Medulla oblongata (tissue), 1 donor: ENCODE measurements around the gene FOXG1.

Experiments
- DNase-seq: peaks from one replicate; pipeline ENCODE4 v3.0.0-alpha.2; 2015; ENCODE audit errors: extremely low spot score

FOXG1 gene

DNA sequence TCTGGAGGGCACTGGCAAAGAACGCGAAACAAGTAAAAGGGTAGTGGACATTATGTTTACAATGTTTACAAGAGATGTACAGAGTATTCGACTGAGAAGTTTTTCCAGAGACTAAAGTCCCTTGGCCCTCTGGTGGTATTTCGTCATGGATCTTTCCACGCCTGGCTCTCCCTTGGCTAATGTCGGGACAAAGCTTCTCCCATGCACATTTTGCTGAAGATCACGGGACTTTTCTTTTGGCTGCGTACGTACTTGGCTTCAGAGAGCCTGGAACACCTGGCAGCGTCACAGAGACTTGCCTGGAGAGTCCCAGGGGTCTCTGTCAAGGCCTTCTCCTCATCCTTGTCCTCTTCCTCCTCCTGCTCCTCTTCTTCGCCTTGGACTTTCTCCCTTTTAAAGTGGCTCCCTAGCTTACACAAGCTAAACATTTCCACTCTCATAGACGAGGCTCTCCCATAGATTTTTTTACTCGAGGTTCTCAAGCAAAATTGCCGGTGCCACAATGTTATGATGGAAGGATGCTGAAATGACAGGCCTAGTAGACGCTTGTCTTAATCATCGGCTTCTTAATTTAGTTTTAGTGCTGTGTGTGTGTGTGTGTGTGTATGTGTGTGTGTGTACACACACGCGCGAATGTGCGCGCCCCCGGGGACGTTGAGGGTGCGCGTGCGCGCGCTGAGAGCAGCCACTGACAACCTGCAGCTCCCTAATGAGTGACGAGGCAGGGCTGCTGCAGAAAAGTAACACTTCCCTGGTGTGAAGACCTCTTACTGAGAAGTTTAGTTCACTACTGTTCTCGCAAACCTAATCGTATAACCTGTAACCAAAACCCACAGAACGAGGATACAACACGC, 4.9 kb upstream of the FOXG1 start:
- DNase-seq, result no peak

GRCh38 chr14:28762303-28762954, 4.2 kb upstream of the FOXG1 start:
- no peak for DNase-seq

DNA sequence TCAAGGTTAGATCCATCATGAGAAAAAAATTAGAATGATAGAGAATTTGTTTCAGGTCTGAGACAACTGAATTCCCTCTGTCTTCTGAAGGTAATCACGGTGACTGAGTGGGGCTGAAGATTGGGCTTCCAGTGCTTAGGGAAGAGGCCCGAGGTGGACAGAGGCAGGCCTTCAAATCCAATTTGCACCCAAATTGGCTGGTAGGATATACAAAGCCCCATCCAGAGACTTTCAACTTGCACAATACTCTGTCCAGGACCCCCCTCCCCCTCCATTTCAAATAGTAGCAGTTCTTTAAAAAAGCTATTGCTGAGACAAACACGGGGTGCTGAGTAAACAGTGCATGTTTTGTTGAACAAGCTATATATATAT, 3.6 kb upstream of the FOXG1 start:
- DNase-seq, result no peak

GRCh38 chr14:28763751-28764256, 2.8 kb upstream of the FOXG1 start:
- no peak for DNase-seq

DNA sequence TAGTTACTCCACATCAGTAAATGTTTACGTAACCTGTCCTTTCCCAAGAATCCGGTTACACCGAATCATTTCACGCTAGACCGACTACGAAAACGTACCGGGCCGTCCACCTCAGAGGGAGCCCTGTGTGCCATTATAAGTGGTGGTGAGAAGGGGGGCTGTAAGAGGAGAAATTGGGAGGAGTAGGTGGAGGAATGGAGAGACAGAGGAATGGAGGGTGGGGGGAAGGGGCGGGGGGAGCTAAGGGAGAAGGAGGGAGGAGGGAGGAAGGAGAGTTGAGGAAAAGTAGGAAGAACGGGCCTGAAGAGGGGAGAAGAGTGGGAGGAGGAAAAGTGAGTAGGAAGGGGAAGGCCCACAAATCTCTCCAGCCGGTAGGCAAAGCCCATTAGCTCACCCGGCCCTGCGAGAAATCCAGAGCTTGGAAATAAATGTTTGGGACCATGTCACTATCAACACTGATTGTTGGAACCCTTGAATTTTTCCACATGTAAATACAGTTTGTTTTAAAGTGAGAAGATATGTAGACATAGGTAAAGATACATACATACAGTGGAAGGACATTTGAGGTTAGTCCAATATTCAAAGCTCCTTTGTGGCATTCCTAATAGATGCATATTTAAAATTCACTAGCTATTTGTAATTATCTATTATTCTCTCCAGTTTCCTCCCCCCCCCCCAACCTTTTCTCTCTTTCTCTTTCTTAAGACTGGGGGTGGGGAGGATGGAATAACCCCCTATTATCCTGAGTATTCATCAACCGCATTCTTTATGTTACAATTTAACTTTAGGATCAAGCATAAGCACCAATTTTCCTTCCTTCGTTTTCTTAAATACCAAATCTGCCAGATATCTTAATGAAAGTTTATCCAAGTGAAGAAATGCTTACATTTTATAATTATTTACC, 2.1 kb upstream of the FOXG1 start:
- no peak for DNase-seq

- DNase-seq, result no peak
These were observed 1.3 kb upstream of the FOXG1 start for GRCh38 chr14:28765169-28765830.

DNA sequence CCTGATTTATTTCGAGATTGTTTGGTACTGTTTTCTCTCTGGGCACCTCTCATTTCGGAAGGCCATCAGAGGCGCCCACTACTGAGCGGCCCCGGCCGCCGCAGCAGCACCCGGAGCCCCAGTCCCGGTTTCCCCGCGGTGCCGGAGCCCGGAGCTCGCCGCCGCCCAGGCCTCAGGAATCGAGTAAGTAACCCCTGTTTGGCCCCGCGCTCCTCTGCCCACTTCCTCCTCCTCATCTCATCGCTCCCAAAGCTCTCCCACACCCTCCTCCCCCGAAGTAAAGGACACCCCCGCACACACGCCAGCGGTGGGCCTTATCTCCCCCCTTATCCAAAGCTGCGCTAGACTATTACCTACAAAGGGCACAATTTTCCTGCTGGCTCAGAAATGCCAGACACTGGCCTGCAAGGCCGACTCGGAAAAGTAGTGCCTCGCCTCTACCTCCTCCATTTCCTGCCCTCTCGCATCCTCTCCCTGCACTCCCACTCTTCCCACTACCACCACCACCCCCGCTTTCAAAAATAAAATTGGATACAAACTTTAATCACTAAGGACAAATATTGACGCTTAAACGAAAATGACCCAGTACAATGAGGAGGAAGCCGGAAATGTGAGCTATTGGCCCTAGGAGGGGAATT, 637 bp upstream of the FOXG1 start:
- no peak for DNase-seq

DNA sequence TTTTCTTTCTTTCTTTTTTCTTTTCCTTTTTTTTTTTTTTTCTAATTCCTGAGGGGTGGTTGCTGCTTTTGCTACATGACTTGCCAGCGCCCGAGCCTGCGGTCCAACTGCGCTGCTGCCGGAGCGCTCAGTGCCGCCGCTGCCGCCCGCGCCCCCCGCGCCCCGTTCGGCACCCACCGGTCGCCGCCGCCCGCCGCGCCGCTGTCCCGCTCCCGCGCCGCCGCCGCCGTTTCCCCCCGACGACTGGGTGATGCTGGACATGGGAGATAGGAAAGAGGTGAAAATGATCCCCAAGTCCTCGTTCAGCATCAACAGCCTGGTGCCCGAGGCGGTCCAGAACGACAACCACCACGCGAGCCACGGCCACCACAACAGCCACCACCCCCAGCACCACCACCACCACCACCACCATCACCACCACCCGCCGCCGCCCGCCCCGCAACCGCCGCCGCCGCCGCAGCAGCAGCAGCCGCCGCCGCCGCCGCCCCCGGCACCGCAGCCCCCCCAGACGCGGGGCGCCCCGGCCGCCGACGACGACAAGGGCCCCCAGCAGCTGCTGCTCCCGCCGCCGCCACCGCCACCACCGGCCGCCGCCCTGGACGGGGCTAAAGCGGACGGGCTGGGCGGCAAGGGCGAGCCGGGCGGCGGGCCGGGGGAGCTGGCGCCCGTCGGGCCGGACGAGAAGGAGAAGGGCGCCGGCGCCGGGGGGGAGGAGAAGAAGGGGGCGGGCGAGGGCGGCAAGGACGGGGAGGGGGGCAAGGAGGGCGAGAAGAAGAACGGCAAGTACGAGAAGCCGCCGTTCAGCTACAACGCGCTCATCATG, 654 bp downstream of the FOXG1 start:
- no peak for DNase-seq

- DNase-seq, result no peak
These were observed 1.5 kb downstream of the FOXG1 start for GRCh38 chr14:28767853-28768741.

GRCh38 chr14:28769276-28769880, 2.8 kb downstream of the FOXG1 start:
- no peak for DNase-seq

DNA sequence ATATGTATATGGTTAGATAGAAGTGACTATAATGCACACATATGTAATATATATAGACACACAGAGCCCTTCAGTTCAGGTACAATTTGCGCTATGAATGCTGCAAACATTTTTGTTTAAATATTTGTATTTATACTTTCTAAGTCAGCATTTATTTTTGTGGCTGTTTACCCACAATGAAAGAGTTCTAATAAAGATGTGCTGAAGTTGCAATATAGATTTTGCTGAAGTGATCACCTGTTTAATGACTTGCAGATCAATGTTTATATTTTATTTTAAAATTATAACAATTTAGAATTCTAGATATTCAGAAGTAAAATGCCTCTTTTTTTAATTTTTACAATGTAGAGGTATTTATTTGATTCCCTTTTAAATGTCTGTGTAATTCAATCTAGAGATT, 3.5 kb downstream of the FOXG1 start:
- no peak for DNase-seq

DNA sequence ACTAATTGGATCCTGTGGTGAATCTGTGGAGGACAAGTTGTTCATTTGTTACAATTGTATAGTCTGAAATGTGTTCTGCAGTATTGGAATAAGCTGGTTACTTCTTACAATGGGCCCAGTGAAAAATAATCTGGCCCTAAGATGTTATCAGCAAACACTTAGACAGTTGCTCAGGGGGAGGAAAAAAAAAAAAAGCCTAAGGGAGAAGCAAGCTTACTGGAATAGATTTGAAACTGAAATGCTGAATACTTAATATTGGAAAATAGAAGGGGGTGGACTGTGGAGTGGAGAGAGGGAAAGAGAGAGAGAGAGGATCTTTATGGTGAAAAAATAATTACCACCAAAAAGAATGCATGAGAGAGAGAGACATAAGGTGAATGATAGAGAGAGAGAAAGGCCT, 4.0 kb downstream of the FOXG1 start:
- no peak for DNase-seq

- no peak for DNase-seq
These were observed 4.6 kb downstream of the FOXG1 start for GRCh38 chr14:28771168-28771567.

- no peak for DNase-seq
These were observed 6.0 kb downstream of the FOXG1 start for GRCh38 chr14:28772613-28773012.

GRCh38 chr14:28773176-28773575, 6.6 kb downstream of the FOXG1 start:
- DNase-seq, result no peak

GRCh38 chr14:28773861-28774691, 7.5 kb downstream of the FOXG1 start:
- DNase-seq, result no peak

DNA sequence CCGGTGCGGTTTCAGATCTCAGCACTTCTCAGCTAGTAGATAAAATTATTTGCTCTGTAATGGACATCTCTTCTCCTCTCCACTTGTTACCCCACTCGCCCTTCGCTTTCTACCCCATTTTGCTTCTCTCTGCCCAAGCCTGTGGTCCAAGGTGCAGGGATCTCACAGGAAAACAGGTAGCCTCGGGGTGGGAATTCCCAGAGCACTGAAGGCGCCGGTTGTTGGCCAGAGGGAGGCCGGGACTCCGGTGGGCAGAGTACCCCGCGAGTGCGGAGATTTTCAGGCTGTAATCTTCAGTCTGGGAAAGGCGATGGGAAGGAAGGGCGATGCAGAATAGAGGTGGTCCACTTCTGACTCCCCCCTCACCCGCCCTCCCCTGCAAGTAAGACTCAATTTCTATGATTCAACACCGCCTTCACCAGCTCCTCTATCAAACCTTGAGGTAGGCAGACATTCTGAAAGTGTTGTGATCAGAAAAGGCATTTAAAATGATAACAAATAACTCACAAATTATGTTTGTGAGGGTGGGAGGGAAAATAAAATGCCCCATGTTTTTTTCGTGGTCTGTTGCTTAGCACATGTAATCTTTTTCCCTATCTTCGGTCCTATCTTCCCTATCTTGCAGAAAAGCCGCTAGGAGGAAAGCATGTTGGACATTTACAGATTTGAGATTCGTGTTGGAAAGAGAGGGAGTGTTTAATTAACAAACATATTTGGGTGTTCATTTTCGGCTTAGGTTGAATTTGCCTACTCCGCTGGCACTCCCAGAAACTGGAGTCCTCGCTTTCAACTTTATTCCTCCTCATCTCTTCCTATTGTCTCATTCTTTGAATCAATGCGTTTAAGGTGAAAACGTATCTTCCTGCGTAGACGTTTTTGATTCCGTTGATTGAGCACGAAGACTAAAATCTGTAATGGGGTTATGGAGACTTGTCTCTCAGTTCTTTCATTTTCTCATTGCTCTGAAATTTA, 8.5 kb downstream of the FOXG1 start:
- DNase-seq, result no peak
